Stimulated activated CD4-positive, alpha-beta T cell treated with anti-CD3 and anti-CD28 coated beads, Interleukin-15, amount 100 ng/mL, for 48 hours (primary cell): ENCODE data around the gene SPDYE4.

ENCODE experiments used
- DNase-seq, 2 donors: peaks; one replicate each; pipeline ENCODE4 v3.0.0-alpha.2; 2020; ENCODE audit warnings: low read depth in 2 of 2

Gene SPDYE4

DNA sequence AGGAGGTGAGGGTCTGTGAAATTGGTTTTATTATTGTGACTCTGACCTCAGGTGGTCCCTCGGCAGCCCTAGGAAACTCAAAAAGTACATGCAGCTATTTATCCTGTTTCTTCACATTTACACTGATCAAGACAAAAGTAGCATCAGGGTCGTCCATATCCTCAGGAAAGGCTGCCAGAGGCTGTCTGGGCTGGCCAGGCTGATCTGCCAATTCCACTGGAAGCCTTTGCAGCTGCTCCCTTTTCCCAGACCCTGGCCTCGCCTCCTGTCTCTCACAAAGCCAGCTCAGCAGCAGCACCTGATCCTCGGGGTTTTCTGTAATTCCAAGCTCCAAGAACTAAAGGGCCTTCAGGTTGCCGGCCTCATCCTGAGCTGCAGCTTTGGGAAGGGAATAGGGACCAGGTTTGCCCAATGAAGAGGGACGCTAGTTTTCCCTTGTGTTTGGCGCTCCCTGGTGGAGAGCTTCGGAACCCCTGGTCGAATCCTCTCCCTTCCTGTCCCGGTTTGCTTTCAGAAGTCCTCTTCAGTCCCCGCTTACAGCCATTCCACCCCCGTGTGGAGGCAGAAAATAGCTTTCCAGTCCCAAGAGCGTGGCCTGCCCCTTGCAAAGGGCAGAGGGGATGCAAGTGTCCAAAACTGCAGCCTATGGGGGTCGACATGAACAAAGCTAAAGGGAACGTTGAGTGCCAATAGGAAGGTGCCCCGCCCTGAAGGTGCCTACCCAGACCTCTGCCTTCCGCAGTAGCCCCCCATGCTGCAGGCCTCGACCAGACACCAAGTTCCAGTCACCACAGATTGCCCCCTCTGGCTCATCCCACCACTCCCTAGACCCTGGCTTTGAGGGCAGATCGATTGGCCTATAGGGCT, 27.4 kb upstream of the SPDYE4 start:
- peak; percentile 10 to 52 for DNase-seq

DNA sequence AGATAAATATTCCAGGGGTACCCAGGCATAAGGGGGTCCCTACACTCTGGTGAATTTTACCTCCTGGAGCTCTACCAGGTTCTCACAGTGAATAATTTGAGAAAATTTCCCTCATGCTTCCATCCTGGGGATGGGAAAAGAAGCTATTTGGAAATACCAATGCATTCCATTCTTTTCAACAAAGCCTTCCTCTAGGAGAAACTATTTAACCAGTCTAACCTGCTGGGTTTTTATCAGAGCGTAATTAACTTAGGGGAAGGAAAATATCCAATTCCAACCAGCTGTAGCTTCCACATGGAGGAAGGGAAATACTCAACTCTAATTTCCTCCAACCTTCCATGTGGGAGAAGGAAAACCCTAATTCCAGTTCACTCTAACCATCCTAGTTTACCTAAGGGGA, 23.8 kb upstream of the SPDYE4 start:
- no peak for DNase-seq

DNA sequence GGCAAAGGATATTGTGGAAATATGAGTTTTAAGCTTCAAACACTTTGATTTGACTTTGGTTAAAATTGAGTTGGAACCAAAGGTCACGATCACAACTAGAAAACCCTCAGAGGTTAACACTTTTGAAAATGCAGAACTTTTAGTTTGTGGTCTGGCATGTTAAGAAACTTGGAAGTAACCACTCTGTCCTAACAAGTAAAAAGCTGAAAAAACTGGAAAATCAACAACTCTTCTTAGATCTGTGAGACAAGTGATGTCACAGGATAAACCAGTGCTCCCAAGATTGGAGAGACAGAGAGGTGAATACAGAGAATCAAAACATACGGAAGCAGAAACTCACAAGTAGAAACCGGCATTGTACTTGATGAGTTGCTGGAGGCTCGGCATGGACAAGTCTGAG, 23.4 kb upstream of the SPDYE4 start:
- DNase-seq = no peak

DNA sequence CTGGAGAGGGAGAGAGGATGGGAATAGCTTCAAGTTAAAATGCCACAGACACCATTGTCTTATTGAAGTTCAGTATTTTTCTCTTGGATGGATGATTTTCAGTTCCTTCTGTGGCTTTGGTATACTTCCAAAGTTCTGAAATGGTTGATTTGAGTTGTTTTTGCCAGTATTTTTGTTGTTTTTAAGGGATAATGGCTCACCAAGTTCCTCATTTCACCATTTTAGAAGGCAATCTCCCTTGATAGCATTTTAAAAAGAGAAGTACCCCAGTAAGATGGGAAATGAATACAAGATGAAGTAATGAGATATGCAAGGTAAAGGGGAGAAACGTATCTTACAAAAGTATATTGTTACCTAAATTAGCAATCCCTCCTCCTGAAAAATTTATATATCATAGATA, 18.5 kb upstream of the SPDYE4 start:
- DNase-seq = no peak

DNA sequence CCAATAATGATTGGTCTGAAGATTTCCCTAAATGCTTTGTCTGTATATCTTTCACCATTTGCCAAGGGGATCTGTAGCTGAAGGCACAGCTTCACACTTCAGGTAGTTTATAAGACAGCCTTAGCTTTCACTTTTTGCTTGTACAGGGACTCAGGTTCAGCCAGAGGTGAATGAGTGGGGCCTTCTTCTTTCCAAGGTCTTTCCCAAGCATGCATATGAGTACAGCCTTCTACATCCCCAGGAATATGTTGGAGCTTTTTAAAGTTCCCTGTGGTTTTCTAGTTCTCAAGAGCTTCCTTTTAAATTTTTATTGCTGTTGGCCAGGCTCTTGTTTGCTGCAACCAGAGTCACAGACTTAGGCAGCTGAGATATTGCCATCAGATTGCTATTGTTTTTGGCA, 17.9 kb upstream of the SPDYE4 start:
- no peak for DNase-seq

DNA sequence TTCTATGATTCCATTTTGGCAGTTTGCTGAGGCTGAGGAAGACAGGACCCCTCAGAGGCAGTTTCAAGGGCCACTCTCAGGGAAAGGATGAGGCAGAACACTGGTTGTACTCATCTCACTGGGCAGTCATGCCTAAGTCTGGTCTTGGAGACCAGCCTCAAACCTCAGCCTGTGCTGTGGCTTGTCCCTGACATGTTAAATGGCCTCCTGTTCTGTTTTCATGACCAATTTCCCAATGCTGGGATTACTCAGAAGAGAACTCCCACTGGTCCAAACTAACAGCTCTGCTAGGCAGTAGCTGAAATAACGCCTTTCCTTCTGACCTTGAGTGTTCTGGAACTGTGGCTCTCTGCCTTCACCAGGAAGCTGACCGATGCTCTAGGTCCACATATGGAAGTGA, 8.4 kb upstream of the SPDYE4 start:
- DNase-seq = no peak

DNA sequence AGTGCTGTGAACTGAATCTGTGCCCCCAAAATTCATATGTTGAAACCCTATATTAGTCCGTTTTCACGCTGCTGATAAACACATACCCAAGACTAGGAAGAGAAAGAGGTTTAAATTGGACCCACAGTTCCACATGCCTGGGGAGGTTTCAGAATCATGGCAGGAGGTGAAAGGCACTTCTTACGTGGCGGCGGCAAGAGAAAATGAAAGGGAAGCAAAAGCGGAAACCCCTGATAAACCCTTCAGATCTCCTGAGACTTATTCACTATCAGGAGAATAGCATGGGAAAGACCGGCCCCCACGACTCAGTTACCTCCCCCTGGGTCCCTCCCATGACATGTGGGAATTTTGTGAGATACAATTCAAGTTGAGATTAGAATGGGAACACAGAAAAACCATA, 3.7 kb upstream of the SPDYE4 start:
- DNase-seq = no peak

DNA sequence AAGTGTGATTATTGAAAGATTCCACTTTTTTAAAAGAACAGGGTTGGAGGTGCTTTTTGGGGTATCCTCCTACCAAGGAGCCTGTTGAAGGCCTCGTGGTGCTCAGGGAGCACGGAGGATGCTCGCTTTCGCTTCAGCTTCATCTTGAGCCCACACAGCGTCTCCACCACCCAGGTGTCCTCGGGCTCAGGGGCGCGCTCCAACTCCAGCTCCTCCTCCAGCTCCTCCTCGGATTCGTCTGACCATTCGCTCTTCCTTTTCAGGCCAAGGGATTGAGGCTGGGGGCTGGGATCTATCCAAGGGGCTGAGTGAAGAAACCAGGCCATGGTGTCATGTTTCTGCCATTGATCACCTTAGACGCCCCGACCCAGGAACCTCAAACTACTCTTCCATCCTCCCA, 1.2 kb downstream of the SPDYE4 start:
- no peak for DNase-seq

DNA sequence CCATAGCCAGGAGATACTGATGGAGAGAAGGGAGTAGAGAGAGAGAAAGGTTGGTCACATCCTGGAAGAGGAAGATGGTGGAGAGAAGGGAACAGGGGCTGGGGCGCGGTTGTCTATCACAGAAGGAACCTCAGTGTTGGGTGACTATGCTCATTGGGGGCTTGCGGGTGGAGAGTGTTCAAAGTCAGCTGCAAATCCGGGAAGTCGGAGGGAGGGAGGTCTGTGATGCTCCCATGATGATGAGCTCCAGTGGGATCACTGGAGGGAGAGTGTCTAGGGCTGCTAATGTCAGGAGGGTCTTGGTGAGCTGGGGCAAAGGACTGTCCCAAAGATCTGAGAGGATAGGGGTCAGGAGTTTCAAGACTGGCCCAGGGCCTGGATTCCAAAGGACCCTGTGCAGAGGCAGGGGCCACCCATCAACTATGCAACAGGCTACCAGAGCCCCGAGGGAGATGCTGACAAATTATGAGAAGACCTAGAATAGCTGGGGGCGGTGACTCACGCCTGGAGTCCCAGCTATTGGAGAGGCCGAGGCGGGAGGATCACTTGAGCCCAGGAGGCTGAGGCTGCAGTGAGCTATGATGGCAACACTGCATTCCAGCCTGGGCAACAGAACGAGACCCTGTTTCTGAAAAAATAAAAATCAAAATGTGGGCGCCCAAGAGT, 2.6 kb downstream of the SPDYE4 start:
- no peak for DNase-seq

DNA sequence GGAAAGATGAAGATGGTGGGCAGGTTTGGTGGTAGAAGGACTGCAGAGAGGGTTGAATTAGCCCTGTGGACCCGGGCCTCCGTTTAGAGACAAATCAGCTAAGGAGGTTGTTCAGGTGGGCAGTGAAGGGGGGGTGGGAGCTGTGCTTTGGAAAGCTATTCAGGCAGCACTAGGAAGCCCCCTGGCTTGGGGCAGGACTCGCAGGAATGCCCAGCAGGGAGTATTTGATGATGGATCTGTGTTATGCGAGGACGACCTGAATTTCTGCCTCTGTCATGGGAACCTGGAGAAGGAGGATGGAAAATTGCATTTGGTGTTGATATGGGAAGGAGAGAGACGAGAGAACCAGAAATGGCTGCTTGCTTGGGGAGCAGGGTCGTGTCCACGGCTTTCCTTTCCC, 3.5 kb downstream of the SPDYE4 start:
- no peak for DNase-seq

DNA sequence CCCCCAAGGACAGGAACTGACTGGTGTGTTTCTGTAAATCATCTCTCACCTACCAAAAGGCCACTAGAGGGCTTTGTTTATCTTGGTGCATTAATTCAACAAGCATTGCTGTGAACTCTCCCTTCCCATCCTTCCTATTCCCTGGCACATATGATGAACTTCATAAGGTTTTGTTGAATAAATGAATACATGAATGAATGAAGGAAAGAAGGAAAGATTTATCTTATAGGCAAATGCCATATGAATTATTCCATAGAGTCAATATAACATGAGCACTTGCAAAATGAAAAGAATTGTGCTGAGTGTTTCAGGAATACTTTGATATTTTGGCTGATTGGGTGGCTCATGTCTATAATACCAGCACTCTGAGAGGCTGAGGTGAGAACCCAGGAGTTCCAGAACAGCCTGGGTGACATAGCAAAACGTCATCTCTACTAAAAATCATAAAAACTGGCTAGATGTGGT, 4.3 kb downstream of the SPDYE4 start:
- no peak for DNase-seq

DNA sequence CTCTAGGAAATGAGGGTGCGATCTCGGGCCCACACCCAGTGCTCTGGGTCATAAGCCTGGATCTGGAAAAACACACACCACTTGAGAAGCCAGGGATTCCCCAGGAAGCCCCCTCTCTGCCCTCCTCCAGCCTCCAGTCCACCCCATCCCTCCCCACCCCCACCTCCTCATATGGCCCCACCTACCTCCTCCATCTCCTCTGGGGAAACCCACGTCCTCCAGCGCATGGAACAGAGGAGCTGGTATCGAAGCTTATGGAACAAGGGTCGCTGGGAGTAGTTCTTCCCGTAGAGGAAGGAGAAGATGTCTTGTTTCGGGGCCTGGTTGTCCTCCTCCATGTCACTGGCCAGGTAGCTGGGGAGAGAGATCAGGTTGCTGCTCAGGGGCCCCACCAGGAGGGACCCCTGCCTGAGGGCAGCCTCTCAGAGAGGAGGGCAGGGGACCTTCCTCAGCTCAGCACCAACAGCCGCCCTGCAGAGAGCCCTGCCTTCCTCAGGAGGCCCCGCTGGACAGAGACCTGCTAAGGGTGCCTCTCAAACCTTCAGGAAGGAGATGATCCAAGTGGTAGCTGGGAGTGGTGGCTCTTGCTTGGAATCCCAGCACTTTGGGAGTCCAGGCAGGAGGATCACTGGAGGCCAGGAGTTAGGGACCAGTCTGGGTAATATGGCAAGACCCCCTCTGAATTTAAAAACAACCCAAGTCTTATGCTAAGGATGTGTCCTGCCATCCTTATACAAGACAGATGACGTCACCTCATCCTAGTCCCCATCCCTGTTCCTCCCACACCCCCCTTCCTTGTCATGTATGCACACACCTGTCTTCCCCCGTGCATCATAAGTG, 5.0 kb downstream of the SPDYE4 start:
- no peak for DNase-seq

DNA sequence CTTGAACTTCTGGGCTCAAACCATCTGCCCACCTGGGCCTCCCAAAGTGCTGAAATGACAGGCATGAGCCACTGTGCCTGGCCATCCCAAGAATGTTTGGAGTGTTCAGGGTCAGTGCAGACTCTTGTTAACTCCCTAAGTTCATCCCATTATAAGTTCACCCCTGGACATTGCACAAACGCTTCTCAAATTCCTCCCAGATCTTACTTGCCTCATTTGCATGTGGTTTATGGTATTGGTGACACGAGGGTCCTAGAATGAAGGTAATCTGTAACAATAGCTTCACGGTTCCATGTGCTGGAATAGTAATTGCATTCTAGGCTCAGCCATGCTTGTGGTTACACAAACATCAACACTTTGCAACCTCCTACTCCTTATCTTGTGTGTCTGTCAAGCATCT, 8.7 kb downstream of the SPDYE4 start:
- DNase-seq = no peak

DNA sequence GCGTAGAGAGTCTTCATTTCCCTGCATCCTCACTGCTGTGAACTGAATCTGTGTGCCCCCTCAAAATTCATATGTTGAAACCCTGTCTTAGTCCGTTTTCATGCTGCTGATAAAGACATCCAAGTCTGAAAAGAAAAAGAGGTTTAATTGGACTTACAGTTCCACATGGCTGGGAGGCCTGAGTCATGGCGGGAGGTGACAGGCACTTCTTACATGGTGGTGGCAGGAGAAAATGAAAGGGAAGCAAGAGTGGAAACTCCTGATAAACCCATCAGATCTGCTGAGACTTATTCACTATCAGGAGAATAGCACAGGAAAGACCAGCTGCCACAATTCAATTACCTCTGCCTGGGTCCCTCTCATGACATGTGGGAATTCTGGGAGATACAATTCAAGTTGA, 10.6 kb downstream of the SPDYE4 start:
- DNase-seq = no peak

DNA sequence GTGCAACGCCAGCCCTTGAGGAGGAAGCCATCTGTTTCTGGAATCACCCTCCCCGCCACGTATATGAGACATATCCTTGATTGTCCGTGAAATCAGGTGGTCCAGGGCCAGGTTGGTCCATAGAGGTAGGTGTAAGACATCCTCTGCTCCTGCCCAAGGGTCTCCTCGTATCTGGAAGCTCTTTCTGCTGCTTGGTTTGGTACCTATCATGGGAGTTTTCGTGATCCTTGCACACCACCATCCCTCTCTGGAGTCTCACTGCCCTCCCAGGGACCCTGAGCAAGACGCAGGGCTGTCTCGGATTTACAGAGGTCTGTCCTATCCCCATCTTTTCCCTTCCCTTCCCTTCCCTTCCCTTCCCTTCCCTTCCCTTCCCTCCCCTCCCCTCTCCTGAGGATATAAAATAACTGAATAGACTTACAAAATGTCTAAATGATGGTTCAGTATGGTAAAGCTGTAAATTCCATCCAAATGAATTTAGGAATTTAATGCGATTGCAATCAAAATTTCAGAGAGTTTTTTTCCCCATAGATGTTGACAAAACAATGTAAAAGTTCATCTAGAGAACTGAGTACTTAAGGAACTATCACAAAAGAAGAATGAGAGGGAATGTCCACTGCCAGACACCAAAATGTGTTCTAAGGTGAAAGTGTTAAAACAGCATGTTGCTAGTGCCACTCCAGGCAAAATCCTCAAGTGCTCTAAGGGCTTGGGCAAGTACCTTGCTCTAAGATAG, 11.7 kb downstream of the SPDYE4 start:
- DNase-seq = no peak

DNA sequence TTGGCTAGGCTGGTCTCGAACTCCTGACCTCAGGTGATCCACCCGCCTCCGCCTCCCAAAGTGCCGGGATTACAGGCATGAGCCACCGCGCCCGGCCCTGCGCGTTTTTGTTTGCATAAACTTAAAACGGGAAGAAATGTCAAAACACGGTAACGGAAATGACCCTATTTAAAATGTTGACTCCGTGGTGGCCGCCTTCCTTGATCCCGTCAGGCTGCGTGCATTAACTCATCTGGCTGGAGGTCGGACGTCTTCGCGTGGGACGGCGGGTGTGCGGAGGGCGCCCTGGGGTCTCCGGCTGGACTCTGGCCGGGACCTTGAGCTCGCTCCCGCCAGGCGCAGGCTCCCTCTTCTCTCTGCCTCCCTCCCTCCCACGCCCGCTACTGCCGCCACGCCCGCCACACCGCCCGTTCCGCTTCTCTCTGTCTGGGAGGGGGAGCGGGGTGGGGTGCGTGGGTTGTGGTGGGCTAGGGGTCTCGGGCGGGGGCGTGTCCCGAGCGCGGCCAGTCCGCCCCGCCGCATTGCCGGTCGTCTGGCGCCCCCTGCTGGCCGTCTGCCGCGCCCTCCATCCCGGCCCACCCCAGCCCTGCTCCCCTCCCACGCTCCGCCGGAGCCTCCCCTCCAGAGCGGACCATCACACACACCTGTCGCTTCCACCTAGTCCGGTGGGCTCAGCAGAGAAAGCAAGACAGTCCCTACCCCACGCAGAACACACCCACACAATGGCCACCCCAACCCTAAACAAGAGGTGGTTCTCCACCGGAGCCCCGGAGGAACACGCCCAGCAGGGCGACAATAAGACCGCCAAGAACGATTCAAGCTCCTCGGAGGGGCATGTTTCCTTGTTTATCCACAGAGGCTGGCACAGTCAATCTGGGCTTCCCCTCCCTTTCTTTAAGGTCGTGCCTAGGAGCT, 12.5 kb downstream of the SPDYE4 start:
- peak; percentile 53 to 73 for DNase-seq

DNA sequence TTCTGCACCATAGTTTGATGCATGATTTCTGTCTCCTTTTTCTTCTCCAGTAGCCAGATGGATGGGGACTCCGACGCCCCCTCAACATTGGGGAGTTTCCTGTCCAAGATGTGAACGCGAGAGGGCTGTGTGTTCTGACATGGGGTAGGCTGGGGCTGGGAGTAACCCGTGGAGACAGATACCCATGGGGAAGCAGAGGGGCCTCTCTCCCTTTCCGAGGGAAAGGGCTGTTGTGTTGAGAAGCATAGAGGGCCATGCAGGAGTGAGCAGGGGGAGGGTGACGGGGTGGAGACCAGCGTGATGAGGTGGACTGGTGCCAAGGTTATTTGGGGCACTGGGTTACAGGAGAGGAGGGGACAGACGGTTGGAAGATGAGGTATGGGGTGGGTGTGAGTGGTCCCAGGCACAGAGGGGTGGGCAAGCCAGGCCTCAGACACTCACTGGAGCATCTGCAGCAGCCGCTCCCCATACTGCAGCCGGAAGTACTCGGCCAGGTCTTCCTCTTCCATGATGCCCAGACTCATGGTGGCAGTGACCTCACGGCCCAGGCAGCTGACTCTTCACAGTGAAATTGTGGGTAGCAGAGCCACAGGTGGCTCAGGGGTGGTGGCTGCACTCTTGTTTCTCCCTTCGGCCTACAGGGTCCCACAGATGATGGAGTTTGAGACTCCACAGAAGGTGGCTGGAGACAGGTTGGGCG, 14.1 kb downstream of the SPDYE4 start:
- no peak for DNase-seq

DNA sequence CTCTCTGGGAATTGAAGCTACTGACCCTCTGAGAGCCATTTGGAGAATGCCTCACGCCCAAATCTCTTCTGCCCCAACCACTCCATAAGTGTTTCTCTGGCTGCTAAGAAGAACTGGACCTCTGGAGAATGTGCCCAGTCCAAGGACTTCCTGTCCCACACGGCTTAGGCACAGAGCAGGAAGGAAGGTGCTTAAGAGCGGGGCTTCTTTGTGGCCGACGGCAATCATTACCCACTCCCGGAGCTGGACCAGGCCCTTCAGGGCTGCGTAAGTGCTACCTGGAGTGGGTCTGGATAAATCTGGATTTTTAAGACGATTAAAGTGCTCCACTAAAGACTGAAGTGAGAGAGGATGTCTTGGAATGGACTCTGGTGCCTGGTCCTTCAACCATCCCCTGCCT, 15.5 kb downstream of the SPDYE4 start:
- no peak for DNase-seq

DNA sequence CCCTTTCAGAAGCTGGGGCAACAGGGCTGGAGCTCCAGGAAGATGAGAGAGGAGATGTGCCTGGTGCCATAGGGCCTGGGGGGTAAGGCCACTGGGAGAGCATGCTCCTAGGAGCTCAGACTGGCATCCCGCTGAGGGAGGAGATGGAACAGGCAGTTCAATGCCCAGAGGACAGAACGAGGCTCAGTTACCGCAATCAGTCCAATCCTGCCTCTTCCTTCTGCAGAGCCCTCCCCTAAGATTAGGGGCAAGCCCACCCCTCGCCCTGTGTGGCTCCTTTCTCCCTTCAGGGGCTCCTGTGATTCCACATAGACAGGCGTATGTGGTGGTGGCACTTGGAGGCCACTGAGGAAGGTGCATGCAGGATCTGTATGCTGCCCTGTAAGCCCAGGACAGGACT, 16.1 kb downstream of the SPDYE4 start:
- no peak for DNase-seq

DNA sequence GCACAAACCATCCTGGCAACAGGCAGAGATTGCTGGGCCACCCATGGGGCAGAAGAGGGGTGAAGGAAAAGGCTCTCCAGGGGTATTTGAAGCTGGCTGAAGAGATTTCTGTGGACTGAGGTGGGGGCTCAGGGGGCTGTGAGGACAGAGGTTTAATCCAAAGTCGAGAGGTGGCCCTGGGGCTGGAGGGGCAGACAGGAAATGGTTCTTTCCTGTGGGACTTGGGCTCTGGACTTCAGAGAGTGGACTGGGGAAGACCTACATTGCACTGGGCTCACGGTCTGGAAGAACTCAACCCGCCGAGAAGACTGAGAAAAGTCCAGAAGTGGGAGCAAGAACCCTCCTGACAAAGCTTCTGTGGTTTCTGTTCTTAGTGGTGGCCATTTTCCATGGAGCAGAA, 16.6 kb downstream of the SPDYE4 start:
- no peak for DNase-seq
